Astrocyte (in vitro differentiated cells and primary cell): ENCODE results near the gene SDSL.

ENCODE experiments used
- EZH2 ChIP-seq: IDR thresholded peaks from 2 replicates; pipeline ENCODE4 v1.6.1; 2012; ENCODE audit warnings: mild to moderate bottlenecking, low read length, inconsistent platforms; ENCODE audit not compliant: insufficient read depth
- TF ChIP-seq, protein P1 (sequence below): IDR thresholded peaks from 2 replicates; pipeline ENCODE4 v1.5.1; 2011; ENCODE audit warnings: low read depth, mild to moderate bottlenecking, inconsistent platforms, low read length, moderate library complexity; ENCODE audit not compliant: insufficient read depth

DNA sequence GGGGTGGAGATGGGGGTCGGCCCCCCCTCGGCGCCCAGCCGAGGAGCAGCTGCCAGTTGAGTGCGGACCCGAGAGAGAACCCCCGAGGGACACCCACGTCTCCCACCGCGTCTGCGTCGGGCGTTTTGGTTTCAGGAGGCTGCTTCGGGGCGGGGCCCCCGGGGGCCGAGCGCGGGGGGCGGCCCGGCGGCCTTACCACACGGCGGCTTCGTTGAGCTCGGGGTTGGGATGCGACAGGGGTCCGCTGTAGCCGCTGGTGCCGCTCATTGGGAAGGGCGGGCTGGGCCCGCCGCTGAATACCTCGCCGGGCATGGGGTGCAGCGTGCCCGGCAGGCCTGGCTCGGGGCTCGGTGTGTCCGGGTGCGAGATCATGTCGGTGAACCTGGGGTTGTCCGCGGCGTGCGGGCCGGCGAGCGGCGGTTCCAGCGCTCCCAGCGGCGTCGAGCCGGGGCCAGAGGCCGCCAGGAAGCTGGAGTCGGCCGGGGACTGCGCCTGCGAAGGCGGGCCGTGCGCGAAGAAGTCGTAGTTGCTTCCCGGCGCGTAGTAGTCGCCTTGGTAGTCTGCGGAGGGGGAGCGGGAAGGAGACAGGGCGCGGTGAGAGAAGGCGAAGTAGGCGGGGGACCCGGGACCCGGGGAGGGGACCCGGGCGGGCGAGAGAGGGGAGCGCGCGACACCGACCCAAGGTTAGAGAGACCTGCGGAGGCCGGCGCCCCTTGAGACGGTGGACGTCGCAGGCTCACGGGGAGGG lies 41.0 kb downstream of the SDSL start:
- peak; percentile 99 for TF ChIP-seq EZH2
- TF ChIP-seq, protein P1, sequence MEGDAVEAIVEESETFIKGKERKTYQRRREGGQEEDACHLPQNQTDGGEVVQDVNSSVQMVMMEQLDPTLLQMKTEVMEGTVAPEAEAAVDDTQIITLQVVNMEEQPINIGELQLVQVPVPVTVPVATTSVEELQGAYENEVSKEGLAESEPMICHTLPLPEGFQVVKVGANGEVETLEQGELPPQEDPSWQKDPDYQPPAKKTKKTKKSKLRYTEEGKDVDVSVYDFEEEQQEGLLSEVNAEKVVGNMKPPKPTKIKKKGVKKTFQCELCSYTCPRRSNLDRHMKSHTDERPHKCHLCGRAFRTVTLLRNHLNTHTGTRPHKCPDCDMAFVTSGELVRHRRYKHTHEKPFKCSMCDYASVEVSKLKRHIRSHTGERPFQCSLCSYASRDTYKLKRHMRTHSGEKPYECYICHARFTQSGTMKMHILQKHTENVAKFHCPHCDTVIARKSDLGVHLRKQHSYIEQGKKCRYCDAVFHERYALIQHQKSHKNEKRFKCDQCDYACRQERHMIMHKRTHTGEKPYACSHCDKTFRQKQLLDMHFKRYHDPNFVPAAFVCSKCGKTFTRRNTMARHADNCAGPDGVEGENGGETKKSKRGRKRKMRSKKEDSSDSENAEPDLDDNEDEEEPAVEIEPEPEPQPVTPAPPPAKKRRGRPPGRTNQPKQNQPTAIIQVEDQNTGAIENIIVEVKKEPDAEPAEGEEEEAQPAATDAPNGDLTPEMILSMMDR, result no peak
